GM23248 (cell line): ENCODE measurements around the gene FAM241B. TPM values are rescaled to one million over a fixed set of nuclear protein-coding genes. Genes with fewer than 3 reads are reported as not detected.

Experiments used
- DNase-seq: peaks from one replicate; pipeline ENCODE4 v3.0.0-alpha.2; 2015
- H2AFZ ChIP-seq: fragments of 200-600 bp; sonication (generic); 2 replicates; pipeline ENCODE4 v1.6.1; 2016; ENCODE audit warnings: antibody characterized with exemption
- H3F3A ChIP-seq: fragments of 200-600 bp; sonication (generic); 2 replicates; pipeline ENCODE4 v1.6.1; 2016; ENCODE audit warnings: mild to moderate bottlenecking, antibody characterized with exemption, mixed run types; ENCODE audit not compliant: insufficient read depth
- H3K27ac ChIP-seq: fragments of 200-600 bp; sonication (generic); 2 replicates; pipeline ENCODE4 v1.5.1; 2016; ENCODE audit warnings: mild to moderate bottlenecking
- H3K27me3 ChIP-seq: fragments of 200-600 bp; sonication (generic); replicated peaks from 2 replicates; pipeline ENCODE4 v1.6.1; 2016; ENCODE audit warnings: mild to moderate bottlenecking; ENCODE audit not compliant: insufficient read depth
- H3K36me3 ChIP-seq: fragments of 200-600 bp; sonication (generic); 2 replicates; pipeline ENCODE4 v1.6.1; 2016; ENCODE audit warnings: low read depth, mild to moderate bottlenecking
- H3K4me1 ChIP-seq: fragments of 200-600 bp; sonication (generic); 2 replicates; pipeline ENCODE4 v1.6.1; 2016; ENCODE audit warnings: mild to moderate bottlenecking; ENCODE audit not compliant: insufficient read depth
- H3K4me2 ChIP-seq: fragments of 200-600 bp; sonication (generic); one replicate; pipeline ENCODE4 v1.6.1; 2016; ENCODE audit warnings: mild to moderate bottlenecking; ENCODE audit not compliant: unreplicated experiment
- H3K4me3 ChIP-seq: fragments of 200-600 bp; sonication (generic); 2 replicates; pipeline ENCODE4 v1.5.1; 2016; ENCODE audit warnings: mild to moderate bottlenecking
- H3K79me2 ChIP-seq: fragments of 200-600 bp; sonication (generic); 2 replicates; pipeline ENCODE4 v1.6.1; 2016; ENCODE audit warnings: mild to moderate bottlenecking; ENCODE audit not compliant: insufficient read depth
- H3K9ac ChIP-seq: fragments of 200-600 bp; sonication (generic); 2 replicates; pipeline ENCODE4 v1.6.1; 2016; ENCODE audit warnings: mild to moderate bottlenecking
- H3K9me2 ChIP-seq: fragments of 200-600 bp; sonication (generic); 2 replicates; pipeline ENCODE4 v1.6.1; 2016; ENCODE audit warnings: mixed run types, mild to moderate bottlenecking, moderate library complexity; ENCODE audit not compliant: insufficient read depth
- H3K9me3 ChIP-seq: fragments of 200-600 bp; sonication (generic); one replicate; pipeline ENCODE4 v1.6.1; 2017; ENCODE audit warnings: low read depth
- H4K20me1 ChIP-seq: fragments of 200-600 bp; sonication (generic); 2 replicates; pipeline ENCODE4 v1.6.0; 2016; ENCODE audit not compliant: insufficient read depth
- EZH2 ChIP-seq: fragments of 200-600 bp; sonication (generic); IDR thresholded peaks from 2 replicates; pipeline ENCODE4 v1.6.1; 2018; ENCODE audit warnings: antibody characterized with exemption, mild to moderate bottlenecking; ENCODE audit not compliant: insufficient read depth, poor library complexity, severe bottlenecking
- EZH2phosphoT487 ChIP-seq: fragments of 200-600 bp; sonication (generic); IDR thresholded peaks from 2 replicates; pipeline ENCODE4 v1.6.1; 2018; ENCODE audit warnings: antibody characterized with exemption, moderate library complexity, mild to moderate bottlenecking, low read depth; ENCODE audit not compliant: insufficient read depth
- WGBS, 2 experiments: methylation state at CpG; one replicate each; pipeline ENCODE4 v1.1.6; 2015 to 2017; ENCODE audit warnings: low lambda C conversion rate in 2 of 2, low coverage in 1 of 2; ENCODE audit errors: missing lambda C conversion rate in 2 of 2; 5-methylcytosine and 5-hydroxymethylcytosine counted together
- in situ Hi-C: fragments of 300-500 bp; cut with MboI; formaldehyde crosslinking; loops from 2 replicates; pipeline ENCODE4 v1.15.0; 2020
- polyA plus RNA-seq: library from polyadenylated mRNA; unstranded; fragments of >200 nt; fragmentation: Nextera tagmentation; extraction: Ambion mirVana; gene quantifications from 2 replicates; pipeline ENCODE4 v1.2.1, GENCODE V29; 2016
- total RNA-seq: library from RNA; depleted of rRNA; stranded (reverse); fragments of >200 nt; shearing (Covaris generic); gene quantifications from 2 replicates; pipeline ENCODE4 v1.2.3, GENCODE V29; 2014; rRNA removed

Gene FAM241B, protein sequence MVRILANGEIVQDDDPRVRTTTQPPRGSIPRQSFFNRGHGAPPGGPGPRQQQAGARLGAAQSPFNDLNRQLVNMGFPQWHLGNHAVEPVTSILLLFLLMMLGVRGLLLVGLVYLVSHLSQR
- total RNA-seq (not detected in 2 replicates), polyA plus RNA-seq (0.18 and 0.42 TPM in 2 replicates)

DNA sequence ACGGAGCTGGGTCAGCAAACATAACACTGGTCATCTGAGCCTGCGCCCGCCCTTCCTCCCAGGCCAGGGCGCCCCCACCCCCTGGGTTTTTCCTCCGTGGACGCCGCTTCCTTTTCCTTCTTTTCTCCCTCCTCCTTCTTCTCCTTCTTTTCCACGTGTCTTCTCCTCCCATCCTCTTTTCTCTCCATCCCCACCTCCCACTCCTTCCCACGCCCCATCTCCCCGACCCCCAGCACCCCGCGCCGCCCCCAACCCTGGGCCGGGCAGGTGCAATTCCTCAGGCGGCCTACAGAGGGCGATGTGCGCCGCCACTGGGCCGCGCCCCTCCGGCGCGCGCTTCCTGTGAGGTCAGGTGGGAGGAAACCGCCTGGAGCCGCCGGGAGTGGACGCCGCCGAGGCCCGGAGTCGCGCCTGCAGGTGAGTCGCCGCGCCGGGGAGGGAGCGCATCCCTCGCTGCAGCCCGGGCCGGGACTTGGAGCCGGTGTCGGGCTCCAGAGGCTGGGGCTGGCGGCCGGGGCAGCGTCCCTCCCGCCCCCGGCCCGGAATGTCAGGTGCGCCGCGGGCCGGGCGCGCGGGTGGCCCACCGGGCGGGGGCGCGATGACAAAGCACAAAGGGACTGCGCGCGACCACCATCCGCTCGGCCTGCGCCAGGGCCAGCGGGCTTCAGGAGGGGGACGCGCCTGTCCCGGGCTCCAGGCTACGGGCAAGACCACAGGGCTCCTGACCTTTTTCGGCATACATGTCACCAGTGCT, at the start of gene FAM241B:
Gene FAM241B (plus strand): TSS at position 351 of the 754 bp plus-strand sequence. CDS start 1,497 bp downstream, outside the sequence.
- Histone ChIP-seq H3K27ac (no peak within 1 kb of the TSS), H3K27me3 (peaks cover 49% of the 10 kb centered on the region), H2AFZ (peak within 1 kb of the TSS; percentile 45), H3K4me3 (peak within 1 kb of the TSS; percentile 57), H4K20me1 (no peaks in the 10 kb centered on the region), H3K4me2 (peak within 1 kb of the TSS; percentile 42), H3K4me1 (no peaks in the 10 kb centered on the region), H3K79me2 (no peaks in the 10 kb centered on the region), H3K9me2 (no peaks in the 10 kb centered on the region), H3K9ac (no peak within 1 kb of the TSS), H3K9me3 (peaks cover under 1% of the 10 kb centered on the region), H3F3A (no peaks in the 10 kb centered on the region), H3K36me3 (no peaks in the 10 kb centered on the region)
- WGBS, 2 experiments = 2 to 4% methylated on average over 41 to 63 of the region's 72 CpGs
- TF ChIP-seq EZH2phosphoT487 (no peak), EZH2 (no peak)
- in situ Hi-C loops = loop anchor here (10.0 kb wide), 1 partner anchor 205 kb away; no protein-coding TSS in a partner anchor
- DNase-seq = peak; percentile 66

DNA sequence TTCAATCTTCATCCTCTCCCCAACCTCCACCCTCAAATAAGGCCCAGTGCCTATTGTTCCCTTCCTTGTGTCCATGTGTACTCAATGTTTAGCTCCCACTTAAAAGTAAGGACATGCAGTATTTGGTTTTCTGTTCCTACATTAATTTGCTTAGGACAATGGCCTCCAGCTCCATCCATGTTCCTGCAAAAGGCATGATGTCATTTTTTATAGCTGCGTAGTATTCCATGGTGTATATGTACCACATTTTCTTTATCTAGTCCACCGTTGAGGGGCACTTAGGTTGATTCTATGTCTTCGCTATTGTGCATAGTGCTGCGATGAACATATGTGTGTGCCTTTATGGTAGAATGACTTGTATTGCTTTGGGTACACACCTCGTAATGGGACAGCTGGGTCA, 49.6 kb upstream of the FAM241B start:
- Histone ChIP-seq H4K20me1 (no peaks in the 10 kb centered on the region), H3K79me2 (no peaks in the 10 kb centered on the region), H3K9me2 (no peaks in the 10 kb centered on the region), H3K4me1 (no peaks in the 10 kb centered on the region), H3K36me3 (no peaks in the 10 kb centered on the region), H3K4me3 (no peak overlapping the region), H3K9ac (no peak overlapping the region), H3K27me3 (peaks cover 31% of the 10 kb centered on the region), H3K4me2 (no peak overlapping the region), H3F3A (no peaks in the 10 kb centered on the region), H2AFZ (no peak overlapping the region), H3K27ac (no peak overlapping the region), H3K9me3 (no peaks in the 10 kb centered on the region)
- DNase-seq = no peak
- no peak for TF ChIP-seq EZH2
- no peak for TF ChIP-seq EZH2phosphoT487
- in situ Hi-C loops = no loop called here
- 36 to 46% methylated on average over 5 of the region's 5 CpGs for WGBS, 2 experiments

DNA sequence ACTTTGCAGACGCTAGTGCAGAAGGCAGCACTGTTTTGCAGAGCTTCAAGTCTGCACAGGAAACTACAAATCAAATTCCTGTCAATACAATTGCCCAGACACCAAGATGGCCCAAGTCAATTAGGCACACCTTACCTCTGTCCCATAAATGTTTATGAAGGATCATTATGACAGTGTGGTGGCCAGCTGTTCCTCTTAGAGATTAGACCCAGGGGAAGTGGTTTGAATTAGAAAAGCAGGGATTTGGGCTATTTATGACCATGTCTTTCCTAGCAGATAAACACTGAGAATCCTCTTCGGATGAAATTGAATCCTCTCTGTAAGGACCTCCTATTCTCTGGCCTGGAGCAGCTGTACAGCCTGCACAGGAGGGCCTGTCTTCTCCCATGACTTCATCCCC, 46.9 kb upstream of the FAM241B start:
- no peaks in the 10 kb centered on the region for H3K36me3 ChIP-seq
- H4K20me1 ChIP-seq = no peaks in the 10 kb centered on the region
- in situ Hi-C loops = no loop called here
- H3K4me1 ChIP-seq = no peaks in the 10 kb centered on the region
- no peaks in the 10 kb centered on the region for H3K9me3 ChIP-seq
- H3K9me2 ChIP-seq = no peaks in the 10 kb centered on the region
- 13 to 18% methylated on average over 2 of the region's 2 CpGs for WGBS, 2 experiments
- H3K27ac ChIP-seq = no peak overlapping the region
- H3F3A ChIP-seq = no peaks in the 10 kb centered on the region
- H3K79me2 ChIP-seq = no peaks in the 10 kb centered on the region
- H2AFZ ChIP-seq = no peak overlapping the region
- no peak for TF ChIP-seq EZH2phosphoT487
- TF ChIP-seq EZH2 = no peak
- no peak for DNase-seq
- peaks cover 13% of the 10 kb centered on the region for H3K27me3 ChIP-seq
- no peak overlapping the region for H3K4me3 ChIP-seq
- H3K9ac ChIP-seq = no peak overlapping the region
- no peak overlapping the region for H3K4me2 ChIP-seq

GRCh38 chr10:69584624-69585023, 45.4 kb upstream of the FAM241B start:
- in situ Hi-C loops = no loop called here
- Histone ChIP-seq H3K9me2 (no peaks in the 10 kb centered on the region), H3K4me2 (no peak overlapping the region), H3F3A (no peaks in the 10 kb centered on the region), H3K4me3 (no peak overlapping the region), H3K4me1 (no peaks in the 10 kb centered on the region), H3K27me3 (peaks cover 8% of the 10 kb centered on the region), H4K20me1 (no peaks in the 10 kb centered on the region), H2AFZ (no peak overlapping the region), H3K9me3 (no peaks in the 10 kb centered on the region), H3K79me2 (no peaks in the 10 kb centered on the region), H3K9ac (no peak overlapping the region), H3K27ac (no peak overlapping the region), H3K36me3 (no peaks in the 10 kb centered on the region)
- WGBS, 2 experiments = 49 to 52% methylated on average over 3 of the region's 3 CpGs
- DNase-seq = no peak
- no peak for TF ChIP-seq EZH2phosphoT487
- no peak for TF ChIP-seq EZH2
